GM12875 (cell line): ENCODE data around the gene MBD4.
"Not testable (repeated sequence)": the region's sequence is repeated elsewhere in the genome, so short reads cannot be mapped to it uniquely, and the experiment has no call there.

Source experiments
- H3K4me3 ChIP-seq: one replicate; pipeline ENCODE4 v1.5.1; 2011; ENCODE audit warnings: low read depth, low read length, control low read depth
- TF ChIP-seq, protein P1 (sequence below): IDR thresholded peaks from 2 replicates; pipeline ENCODE4 v1.5.1; 2011; ENCODE audit warnings: low read depth, mild to moderate bottlenecking, control low read depth, inconsistent platforms, low read length, moderate library complexity, borderline replicate concordance; ENCODE audit not compliant: insufficient read depth

MBD4 gene

DNA sequence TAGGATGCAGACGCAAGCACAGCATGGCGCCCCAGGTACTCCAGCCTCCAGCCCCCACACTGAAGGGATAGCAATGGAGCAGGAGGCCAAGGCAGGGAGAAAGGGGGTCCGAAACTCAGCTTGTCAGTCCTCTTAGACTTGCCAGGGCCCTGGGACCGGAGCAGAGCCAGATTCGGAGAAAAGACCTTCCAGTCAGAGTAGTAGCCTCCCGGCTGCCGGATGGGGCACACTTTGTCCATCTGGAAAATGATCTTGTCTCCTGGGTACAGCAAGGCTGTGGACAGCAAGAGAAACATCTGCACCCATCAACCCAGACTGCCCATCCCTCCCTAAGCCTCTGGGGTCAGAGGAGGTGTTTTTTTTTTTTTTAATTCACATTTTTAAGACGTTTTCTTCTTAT lies 35.6 kb downstream of the MBD4 start:
- TF ChIP-seq, protein P1, sequence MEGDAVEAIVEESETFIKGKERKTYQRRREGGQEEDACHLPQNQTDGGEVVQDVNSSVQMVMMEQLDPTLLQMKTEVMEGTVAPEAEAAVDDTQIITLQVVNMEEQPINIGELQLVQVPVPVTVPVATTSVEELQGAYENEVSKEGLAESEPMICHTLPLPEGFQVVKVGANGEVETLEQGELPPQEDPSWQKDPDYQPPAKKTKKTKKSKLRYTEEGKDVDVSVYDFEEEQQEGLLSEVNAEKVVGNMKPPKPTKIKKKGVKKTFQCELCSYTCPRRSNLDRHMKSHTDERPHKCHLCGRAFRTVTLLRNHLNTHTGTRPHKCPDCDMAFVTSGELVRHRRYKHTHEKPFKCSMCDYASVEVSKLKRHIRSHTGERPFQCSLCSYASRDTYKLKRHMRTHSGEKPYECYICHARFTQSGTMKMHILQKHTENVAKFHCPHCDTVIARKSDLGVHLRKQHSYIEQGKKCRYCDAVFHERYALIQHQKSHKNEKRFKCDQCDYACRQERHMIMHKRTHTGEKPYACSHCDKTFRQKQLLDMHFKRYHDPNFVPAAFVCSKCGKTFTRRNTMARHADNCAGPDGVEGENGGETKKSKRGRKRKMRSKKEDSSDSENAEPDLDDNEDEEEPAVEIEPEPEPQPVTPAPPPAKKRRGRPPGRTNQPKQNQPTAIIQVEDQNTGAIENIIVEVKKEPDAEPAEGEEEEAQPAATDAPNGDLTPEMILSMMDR, result no peak
- no peak overlapping the region for H3K4me3 ChIP-seq

DNA sequence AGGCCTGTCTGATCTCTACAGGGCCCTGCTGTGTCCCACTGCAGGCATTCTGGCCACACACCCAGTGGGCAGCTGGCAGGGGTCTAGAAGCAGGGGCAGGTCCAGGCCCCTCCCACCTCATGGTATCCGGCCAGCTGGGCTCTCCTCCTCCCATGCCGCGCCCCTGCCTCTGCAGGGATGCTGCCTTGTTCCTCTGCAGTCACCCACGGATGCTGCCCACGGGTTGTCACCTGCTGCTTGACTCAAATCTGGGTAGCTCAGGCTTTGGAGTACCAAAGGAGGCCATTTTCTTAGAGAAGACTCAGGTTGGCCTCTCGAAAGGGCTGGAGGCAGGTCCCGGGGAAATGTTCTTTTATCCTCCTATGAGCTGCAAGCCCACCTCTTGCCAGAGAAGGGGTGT lies 36.3 kb downstream of the MBD4 start:
- TF ChIP-seq, protein P1, result no peak
- no peak overlapping the region for H3K4me3 ChIP-seq

DNA sequence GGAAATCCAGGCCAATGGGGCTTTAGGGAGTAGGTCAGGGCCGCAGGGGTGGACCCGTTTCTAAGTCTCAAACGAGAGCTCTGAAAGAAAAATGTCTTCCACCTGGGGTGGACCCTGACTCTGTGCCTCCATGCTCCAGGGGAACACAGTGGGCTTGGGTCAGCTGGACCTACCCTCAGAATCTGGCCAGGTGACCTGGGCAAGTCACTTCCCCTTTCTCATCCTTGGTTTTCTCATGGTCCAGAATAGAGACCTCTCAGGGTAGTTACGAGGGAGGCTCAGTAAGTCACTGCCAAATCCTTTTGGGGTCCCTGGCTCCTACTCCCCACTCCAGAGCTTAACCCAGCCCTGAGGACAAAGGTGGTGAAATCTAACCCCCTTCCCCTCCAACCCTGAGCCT lies 37.1 kb downstream of the MBD4 start:
- TF ChIP-seq, protein P1, result no peak

DNA sequence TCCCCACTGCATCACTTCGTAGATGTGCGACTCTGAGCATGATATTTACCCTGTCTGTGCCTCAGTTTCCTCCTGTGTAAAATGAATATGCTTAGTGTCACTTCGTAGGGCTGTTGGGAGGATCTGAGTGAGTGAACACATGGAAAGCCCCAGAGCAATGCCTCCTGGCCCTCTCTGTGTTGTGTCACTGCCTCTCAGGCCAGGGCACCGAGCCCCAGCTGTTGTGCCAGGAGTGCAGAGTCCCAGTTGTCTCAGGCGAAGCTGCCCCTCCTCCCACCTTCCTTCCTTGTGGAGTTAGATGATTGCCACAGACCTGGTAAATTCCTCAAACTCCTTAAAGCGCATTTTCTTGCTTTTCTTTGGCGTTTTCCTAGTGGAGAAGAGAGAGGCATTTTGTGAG lies 37.5 kb downstream of the MBD4 start:
- H3K4me3 ChIP-seq, result no peak overlapping the region
- TF ChIP-seq, protein P1, result no peak

More for the DNA sequence above, 37.1 kb downstream of the MBD4 start:
- H3K4me3 ChIP-seq, result no peak overlapping the region

DNA sequence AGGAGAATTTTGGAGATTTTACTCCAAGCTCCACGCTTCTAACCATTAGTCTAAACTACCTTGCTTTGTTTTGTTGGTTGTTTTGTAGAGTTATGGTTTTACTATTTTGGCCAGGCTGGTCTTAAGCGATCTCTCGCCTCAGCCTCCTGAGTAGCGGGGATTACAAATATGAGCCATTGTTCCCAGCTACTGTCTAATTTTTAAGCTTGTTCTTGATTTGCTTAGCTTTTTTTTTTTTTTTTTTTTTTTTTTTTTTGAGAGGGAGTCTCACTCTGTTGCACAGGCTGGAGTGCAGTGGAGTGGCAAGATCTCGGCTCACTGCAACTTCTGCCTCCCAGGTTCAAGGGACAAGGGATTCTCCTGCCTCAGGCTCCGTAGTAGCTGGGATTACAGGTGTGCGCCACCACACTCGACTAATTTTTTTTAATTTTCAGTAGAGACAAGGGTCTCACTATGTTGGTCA lies 39.8 kb downstream of the MBD4 start:
- H3K4me3 ChIP-seq, result peak overlapping the region; percentile 78
- TF ChIP-seq, protein P1, result no peak

DNA sequence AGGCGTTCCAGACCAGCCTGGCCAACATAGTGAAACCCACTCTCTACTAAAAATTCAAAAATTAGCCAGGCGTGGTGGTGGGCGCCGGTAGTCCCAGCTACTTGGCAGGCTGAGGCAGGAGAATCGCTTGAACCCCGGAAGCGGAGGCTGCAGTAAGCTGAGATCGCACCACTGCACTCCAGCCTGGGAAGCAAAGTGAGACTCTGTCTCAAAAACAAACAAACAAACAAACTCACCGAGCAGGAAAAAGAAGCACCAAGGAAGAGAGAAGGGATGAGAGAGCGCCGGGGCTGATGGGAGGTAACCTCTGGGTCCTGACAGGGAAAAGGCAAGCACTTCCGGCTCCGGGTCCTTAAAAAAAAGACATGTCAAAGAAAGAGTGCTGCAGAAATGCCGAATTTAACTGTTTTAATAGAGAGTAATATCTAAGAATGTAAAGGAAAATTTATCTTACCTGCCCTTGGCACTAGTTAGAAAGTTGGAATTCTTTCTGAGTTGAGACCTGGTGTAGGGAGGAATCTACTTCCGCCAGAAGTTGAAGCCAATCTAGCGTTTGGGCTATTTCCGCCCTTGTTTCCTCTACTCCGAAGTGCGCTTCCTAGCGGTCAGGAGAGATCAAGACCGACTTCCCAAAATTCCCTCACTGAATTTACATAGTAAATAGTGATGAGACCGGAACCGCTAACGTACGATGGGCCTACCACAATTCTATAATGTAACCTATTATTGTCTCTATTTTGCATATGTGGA lies 40.4 kb downstream of the MBD4 start:
- TF ChIP-seq, protein P1, result peak; percentile 81
- H3K4me3 ChIP-seq, result peak overlapping the region; percentile 78

DNA sequence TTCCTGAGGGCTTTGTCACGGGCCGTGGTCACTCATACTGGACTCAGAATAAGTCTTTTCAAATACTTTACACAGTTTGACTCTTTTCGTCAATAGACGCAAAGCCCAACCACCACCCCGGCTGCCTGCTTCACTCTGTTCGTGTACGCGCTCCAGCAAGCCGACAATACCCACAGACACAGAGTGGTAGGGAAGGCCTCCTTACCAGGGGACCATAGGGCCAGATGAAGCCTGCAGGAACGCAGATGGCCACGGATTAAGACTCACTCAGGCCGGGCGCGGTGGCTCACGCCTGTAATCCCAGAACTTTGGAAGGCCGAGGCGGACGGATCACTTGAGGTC lies 41.0 kb downstream of the MBD4 start:
- H3K4me3 ChIP-seq, result peak overlapping the region; percentile 78
- TF ChIP-seq, protein P1, result no peak

DNA sequence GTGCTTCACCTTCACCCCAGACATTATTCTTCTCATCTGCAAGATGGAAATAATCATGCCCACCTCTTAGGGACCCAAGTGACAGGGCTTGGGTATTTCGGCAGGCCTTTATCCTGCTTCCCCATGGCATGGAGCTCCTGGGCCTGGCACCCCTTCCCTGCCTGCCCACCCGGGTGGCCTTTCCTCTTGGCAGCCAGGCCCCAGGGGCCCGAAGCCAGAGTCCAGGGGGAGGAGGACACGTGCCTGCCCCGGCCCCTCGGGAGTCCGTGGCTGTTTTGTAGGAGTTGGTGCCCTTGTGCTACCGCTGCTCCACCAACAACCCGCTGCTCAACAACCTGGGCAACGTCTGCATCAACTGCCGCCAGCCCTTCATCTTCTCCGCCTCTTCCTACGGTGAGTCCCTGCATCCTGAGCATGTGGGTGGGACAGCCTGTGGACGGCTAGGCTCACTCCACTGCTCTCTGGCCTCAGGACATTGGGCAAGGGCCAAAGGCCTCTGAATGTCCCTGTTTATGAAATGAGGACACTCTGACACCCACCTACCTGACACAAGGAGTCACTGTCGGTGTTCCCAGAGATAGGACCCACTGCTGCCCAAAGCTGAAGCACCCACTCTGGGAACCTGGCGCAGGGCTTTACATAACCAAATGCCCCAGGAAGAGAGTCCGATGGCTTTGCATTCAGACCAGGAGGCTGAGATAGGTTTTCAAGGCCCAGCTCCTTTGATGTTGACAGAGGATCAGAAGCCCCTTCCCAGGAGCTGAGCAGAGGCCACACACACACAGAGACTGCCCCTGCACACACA lies 45.8 kb downstream of the MBD4 start:
- not testable (repeated sequence) for H3K4me3 ChIP-seq
